Common myeloid progenitor, CD34-positive (primary cell): ENCODE results near the gene NRG3.

ENCODE experiments used
- CTCF ChIA-PET: fragments of 350-600 bp; sonication (Branson Sonifier 250); formaldehyde crosslinking; loops from one replicate; lab custom pipeline; 2021; ENCODE audit warnings: antibody characterized with exemption; lab: Charles Lee
- POLR2A ChIA-PET: fragments of 350-600 bp; sonication (Branson Sonifier 250); formaldehyde crosslinking; loops from one replicate; lab custom pipeline; 2021; ENCODE audit warnings: antibody characterized with exemption; lab: Charles Lee
- DNase-seq, 3 donors: peaks; one replicate each; pipeline versions ENCODE4 v3.0.0 to v3.0.0-alpha.2; 2013
- H3K27ac ChIP-seq, 2 experiments: 1 replicate in 1 of 2; 2 replicates in 1 of 2; pipeline ENCODE4 v1.7.0; 2013; ENCODE audit warnings: inconsistent platforms in 2 of 2, low read length in 2 of 2, mild to moderate bottlenecking in 2 of 2, low read depth in 1 of 2, moderate library complexity in 1 of 2; ENCODE audit not compliant: severe bottlenecking in 2 of 2, insufficient read depth in 1 of 2, poor library complexity in 1 of 2
- H3K27me3 ChIP-seq, 5 experiments: replicated peaks in 2 of 5; 1 replicate in 3 of 5; 2 replicates in 2 of 5; pipeline versions ENCODE4 v1.6.1 to v1.7.0; 2013; ENCODE audit warnings: low read length in 4 of 5, mild to moderate bottlenecking in 2 of 5, moderate library complexity in 2 of 5, inconsistent platforms in 1 of 5; ENCODE audit not compliant: insufficient read depth in 5 of 5, control insufficient read depth in 4 of 5
- H3K36me3 ChIP-seq, 4 experiments: 1 replicate in 2 of 4; 2 replicates in 2 of 4; pipeline versions ENCODE4 v1.6.1 to v1.7.0; 2013; ENCODE audit warnings: low read length in 3 of 4, control low read depth in 1 of 4, mild to moderate bottlenecking in 1 of 4; ENCODE audit not compliant: control insufficient read depth in 4 of 4, insufficient read depth in 4 of 4
- H3K4me1 ChIP-seq, 4 experiments: 1 replicate in 3 of 4; 2 replicates in 1 of 4; pipeline versions ENCODE4 v1.6.1 to v1.7.1; 2013; ENCODE audit warnings: low read length in 3 of 4, mild to moderate bottlenecking in 3 of 4, control low read depth in 1 of 4, inconsistent platforms in 1 of 4, moderate library complexity in 1 of 4; ENCODE audit not compliant: control insufficient read depth in 4 of 4, insufficient read depth in 4 of 4; ENCODE audit errors: control extremely low read depth in 1 of 4
- H3K4me3 ChIP-seq, 7 experiments: 1 replicate in 4 of 7; 2 replicates in 3 of 7; pipeline versions ENCODE4 v1.5.1 to v1.7.0; 2013; ENCODE audit warnings: mild to moderate bottlenecking in 7 of 7, low read length in 6 of 7, moderate library complexity in 6 of 7, inconsistent platforms in 2 of 7, low read depth in 2 of 7, control low read depth in 1 of 7; ENCODE audit not compliant: insufficient read depth in 4 of 7, control insufficient read depth in 1 of 7; ENCODE audit errors: extremely low read depth in 1 of 7
- H3K9me3 ChIP-seq, 5 experiments: 1 replicate in 4 of 5; 2 replicates in 1 of 5; pipeline versions ENCODE4 v1.6.1 to v1.7.1; 2013; ENCODE audit warnings: low read length in 4 of 5, mild to moderate bottlenecking in 2 of 5, inconsistent platforms in 1 of 5, low read depth in 1 of 5, moderate library complexity in 1 of 5; ENCODE audit not compliant: control insufficient read depth in 4 of 5, insufficient read depth in 2 of 5; ENCODE audit errors: control extremely low read depth in 1 of 5
- WGBS: methylation state at CpG from one replicate; pipeline ENCODE4 v1.1.5; 2013; ENCODE audit not compliant: insufficient coverage; 5-methylcytosine and 5-hydroxymethylcytosine counted together

Gene NRG3

GRCh38 chr10:82190432-82191260 lies 315.7 kb downstream of the NRG3 start:
- POLR2A ChIA-PET = no interaction called here
- Histone ChIP-seq H3K27me3 (no peaks in the 10 kb centered on the region), H3K4me3 (no peak overlapping the region), H3K9me3 (peaks cover 0 to 3% (median 0%) of the 10 kb centered on the region in 5 experiments), H3K36me3 (no peaks in the 10 kb centered on the region), H3K4me1 (no peaks in the 10 kb centered on the region), H3K27ac (no peak overlapping the region)
- WGBS = 80% methylated on average over 2 of the region's 5 CpGs
- CTCF ChIA-PET = no interaction called here
- no peak for DNase-seq

GRCh38 chr10:82191653-82192052 lies 316.7 kb downstream of the NRG3 start:
- ChIA-PET CTCF (no interaction called here), POLR2A (no interaction called here)
- H3K4me1 ChIP-seq = no peaks in the 10 kb centered on the region
- H3K9me3 ChIP-seq = peaks cover 0 to 3% (median 0%) of the 10 kb centered on the region in 5 experiments
- DNase-seq = no peak
- WGBS = 78% methylated on average over 2 of the region's 2 CpGs
- no peaks in the 10 kb centered on the region for H3K36me3 ChIP-seq
- H3K27me3 ChIP-seq = no peaks in the 10 kb centered on the region
- H3K4me3 ChIP-seq = no peak overlapping the region
- H3K27ac ChIP-seq = no peak overlapping the region

- Histone ChIP-seq H3K36me3 (no peaks in the 10 kb centered on the region), H3K4me3 (no peak overlapping the region), H3K9me3 (peaks cover 0 to 3% (median 0%) of the 10 kb centered on the region in 5 experiments), H3K27me3 (no peaks in the 10 kb centered on the region), H3K4me1 (no peaks in the 10 kb centered on the region), H3K27ac (no peak overlapping the region)
- no peak for DNase-seq
- POLR2A ChIA-PET = no interaction called here
- CTCF ChIA-PET = no interaction called here
- 100% methylated on average over 2 of the region's 2 CpGs for WGBS
These were observed 317.7 kb downstream of the NRG3 start for GRCh38 chr10:82192665-82193064.

- Histone ChIP-seq H3K36me3 (no peaks in the 10 kb centered on the region), H3K27ac (no peak overlapping the region), H3K4me3 (no peak overlapping the region), H3K4me1 (no peaks in the 10 kb centered on the region), H3K9me3 (peaks cover 0 to 3% (median 0%) of the 10 kb centered on the region in 5 experiments), H3K27me3 (no peaks in the 10 kb centered on the region)
- no peak for DNase-seq
- WGBS = 91% methylated on average over 5 of the region's 7 CpGs
- POLR2A ChIA-PET = no interaction called here
- CTCF ChIA-PET = no interaction called here
These were observed 319.4 kb downstream of the NRG3 start for GRCh38 chr10:82194419-82194818.

- WGBS = 100% methylated on average over 2 of the region's 2 CpGs
- ChIA-PET CTCF (no interaction called here), POLR2A (no interaction called here)
- H3K4me1 ChIP-seq = no peaks in the 10 kb centered on the region
- H3K27me3 ChIP-seq = no peaks in the 10 kb centered on the region
- no peak for DNase-seq
- no peak overlapping the region for H3K27ac ChIP-seq
- H3K4me3 ChIP-seq = no peak overlapping the region
- no peaks in the 10 kb centered on the region for H3K36me3 ChIP-seq
- H3K9me3 ChIP-seq = no peaks in the 10 kb centered on the region
These were observed 331.8 kb downstream of the NRG3 start for GRCh38 chr10:82206831-82207230.

GRCh38 chr10:82208726-82209125 lies 333.7 kb downstream of the NRG3 start:
- Histone ChIP-seq H3K27me3 (no peaks in the 10 kb centered on the region), H3K36me3 (no peaks in the 10 kb centered on the region), H3K4me1 (no peaks in the 10 kb centered on the region), H3K27ac (no peak overlapping the region), H3K4me3 (no peak overlapping the region), H3K9me3 (no peaks in the 10 kb centered on the region)
- no CpG with 5 or more reads among the region's 2 CpGs for WGBS
- CTCF ChIA-PET = no interaction called here
- DNase-seq = no peak
- POLR2A ChIA-PET = no interaction called here

- Histone ChIP-seq H3K9me3 (no peaks in the 10 kb centered on the region), H3K27me3 (no peaks in the 10 kb centered on the region), H3K4me1 (no peaks in the 10 kb centered on the region), H3K36me3 (no peaks in the 10 kb centered on the region), H3K27ac (no peak overlapping the region), H3K4me3 (no peak overlapping the region)
- DNase-seq = no peak
- POLR2A ChIA-PET = no interaction called here
- CTCF ChIA-PET = interaction anchor here (1.0 kb wide), 1 partner anchor 11 kb away, joined by 3 read pairs; no protein-coding TSS in a partner anchor
- WGBS = 100% methylated on average over 1 of the region's 2 CpGs
These were observed 335.3 kb downstream of the NRG3 start for GRCh38 chr10:82210331-82210730.
